GM21367 (cell line): ENCODE measurements around the gene PPM1D.
A peak's percentile ranks its signal among the peaks of the same experiment; 100 is the strongest.

Source experiments
- ATAC-seq: cut with Tn5 transposase; IDR thresholded peaks from one replicate; pipeline ENCODE4 v1.9.1; 2021; ENCODE audit not compliant: unreplicated experiment

Gene PPM1D

GRCh38 chr17:60618080-60618479 is 18.1 kb downstream of the PPM1D start:
- no peak for ATAC-seq

- ATAC-seq = no peak
Observed at GRCh38 chr17:60618854-60619526, 19.0 kb downstream of the PPM1D start.

GRCh38 chr17:60622961-60623360 is 23.0 kb downstream of the PPM1D start:
- no peak for ATAC-seq

GRCh38 chr17:60623415-60623814 is 23.4 kb downstream of the PPM1D start:
- no peak for ATAC-seq

- ATAC-seq = no peak
Observed at GRCh38 chr17:60627124-60627523, 27.1 kb downstream of the PPM1D start.

GRCh38 chr17:60628252-60628889 is 28.4 kb downstream of the PPM1D start:
- no peak for ATAC-seq

GRCh38 chr17:60629120-60629519 is 29.1 kb downstream of the PPM1D start:
- ATAC-seq = no peak

GRCh38 chr17:60630352-60630751 is 30.4 kb downstream of the PPM1D start:
- ATAC-seq = no peak

- no peak for ATAC-seq
Observed at GRCh38 chr17:60631119-60631518, 31.1 kb downstream of the PPM1D start.

GRCh38 chr17:60637683-60638082 is 37.7 kb downstream of the PPM1D start:
- no peak for ATAC-seq

GRCh38 chr17:60639019-60639330 is 39.0 kb downstream of the PPM1D start:
- ATAC-seq = no peak

GRCh38 chr17:60640503-60640902 is 40.5 kb downstream of the PPM1D start:
- no peak for ATAC-seq

- no peak for ATAC-seq
Observed at GRCh38 chr17:60641126-60641525, 41.1 kb downstream of the PPM1D start.

- no peak for ATAC-seq
Observed at GRCh38 chr17:60641810-60642220, 41.8 kb downstream of the PPM1D start.

- no peak for ATAC-seq
Observed at GRCh38 chr17:60645918-60646523, 46.0 kb downstream of the PPM1D start.

- ATAC-seq = no peak
Observed at GRCh38 chr17:60646701-60647100, 46.7 kb downstream of the PPM1D start.

GRCh38 chr17:60647705-60648104 is 47.7 kb downstream of the PPM1D start:
- ATAC-seq = no peak

GRCh38 chr17:60652454-60653247 is 52.7 kb downstream of the PPM1D start:
- ATAC-seq = peak; percentile 90

- no peak for ATAC-seq
Observed at GRCh38 chr17:60653569-60653968, 53.6 kb downstream of the PPM1D start.

GRCh38 chr17:60656499-60656898 is 56.5 kb downstream of the PPM1D start:
- ATAC-seq = no peak

GRCh38 chr17:60659156-60659555 is 59.2 kb downstream of the PPM1D start:
- ATAC-seq = no peak

- no peak for ATAC-seq
Observed at GRCh38 chr17:60661489-60661888, 61.5 kb downstream of the PPM1D start.
